GM18907 (cell line): Measurements from ENCODE around the gene GAK.
"Not testable (repeated sequence)": the region's sequence is repeated elsewhere in the genome, so short reads cannot be mapped to it uniquely, and the experiment has no call there.

Experiments used
- ATAC-seq: cut with Tn5 transposase; IDR thresholded peaks from one replicate; pipeline ENCODE4 v1.9.1; 2021; ENCODE audit warnings: mild to moderate bottlenecking, moderate library complexity; ENCODE audit not compliant: unreplicated experiment

The GAK gene

GRCh38 chr4:821181-821591 lies 110.9 kb downstream of the GAK start:
- no peak for ATAC-seq

GRCh38 chr4:820230-821172 lies 111.6 kb downstream of the GAK start:
- no peak for ATAC-seq

- ATAC-seq = no peak
Measured at GRCh38 chr4:819401-820229, 112.5 kb downstream of the GAK start.

GRCh38 chr4:818106-818921 lies 113.8 kb downstream of the GAK start:
- ATAC-seq = no peak

GRCh38 chr4:815464-816146 lies 116.5 kb downstream of the GAK start:
- no peak for ATAC-seq

GRCh38 chr4:814312-814850 lies 117.7 kb downstream of the GAK start:
- ATAC-seq = no peak

GRCh38 chr4:813900-814299 lies 118.2 kb downstream of the GAK start:
- no peak for ATAC-seq

GRCh38 chr4:808860-809570 lies 123.1 kb downstream of the GAK start:
- ATAC-seq = no peak

- ATAC-seq = no peak
Measured at GRCh38 chr4:807792-808191, 124.3 kb downstream of the GAK start.

- ATAC-seq = not testable (repeated sequence)
Measured at GRCh38 chr4:806979-807378, 125.1 kb downstream of the GAK start.

- no peak for ATAC-seq
Measured at GRCh38 chr4:804804-805203, 127.3 kb downstream of the GAK start.

- no peak for ATAC-seq
Measured at GRCh38 chr4:803884-804283, 128.2 kb downstream of the GAK start.

GRCh38 chr4:801436-802124 lies 130.5 kb downstream of the GAK start:
- ATAC-seq = no peak
